Glutamatergic neuron (in vitro differentiated cells): ENCODE measurements around the gene DMRT3. TPM values are rescaled to one million over a fixed set of nuclear protein-coding genes. Genes with fewer than 3 reads are reported as not detected.

Experiments
- DNase-seq: peaks from one replicate; pipeline ENCODE4 v3.0.0; 2022
- H3K27ac Mint-ChIP-seq: one replicate; pipeline ENCODE4 v1.8.0; 2020; ENCODE audit warnings: mild to moderate bottlenecking, mixed read lengths, inconsistent platforms; ENCODE audit not compliant: unreplicated experiment
- H3K27me3 Mint-ChIP-seq: one replicate; pipeline ENCODE4 v1.8.0; 2020; ENCODE audit warnings: mild to moderate bottlenecking, moderate library complexity, mixed read lengths, inconsistent platforms; ENCODE audit not compliant: unreplicated experiment
- H3K36me3 Mint-ChIP-seq: one replicate; pipeline ENCODE4 v1.8.0; 2020; ENCODE audit warnings: mild to moderate bottlenecking, mixed read lengths, inconsistent platforms; ENCODE audit not compliant: unreplicated experiment
- H3K4me1 Mint-ChIP-seq: one replicate; pipeline ENCODE4 v1.8.0; 2020; ENCODE audit warnings: mild to moderate bottlenecking, low read depth, mixed read lengths, inconsistent platforms; ENCODE audit not compliant: unreplicated experiment
- H3K4me3 Mint-ChIP-seq: one replicate; pipeline ENCODE4 v1.8.0; 2020; ENCODE audit warnings: mild to moderate bottlenecking, mixed read lengths, inconsistent platforms; ENCODE audit not compliant: unreplicated experiment
- H3K9me3 Mint-ChIP-seq: one replicate; pipeline ENCODE4 v1.8.0; 2020; ENCODE audit warnings: mild to moderate bottlenecking, moderate library complexity, mixed read lengths, inconsistent platforms; ENCODE audit not compliant: unreplicated experiment
- CTCF ChIP-seq: fragments of 200-600 bp; sonication (generic); IDR thresholded peaks from one replicate; pipeline ENCODE4 v1.5.0; 2021; ENCODE audit not compliant: partially characterized antibody, unreplicated experiment
- total RNA-seq: library from RNA; stranded (reverse); fragmentation: NEBNext Ultra II Directional; extraction: Animal tissue kit (Norgen Biotek cat#: 25700); gene quantifications from one replicate; pipeline ENCODE4 v1.2.1, GENCODE V29; 2021; ENCODE audit not compliant: unreplicated experiment

The DMRT3 gene
- total RNA-seq, 1 donor from 2014 or later: 1.7 TPM

GRCh38 chr9:1031951-1032601 is 55.6 kb downstream of the DMRT3 start:
- Mint-ChIP-seq H3K4me3 (no peak overlapping the region), H3K27ac (no peak overlapping the region), H3K4me1 (peaks cover 8% of the 10 kb centered on the region), H3K36me3 (no peaks in the 10 kb centered on the region), H3K27me3 (peaks cover 4% of the 10 kb centered on the region), H3K9me3 (no peaks in the 10 kb centered on the region)
- no peak for DNase-seq
- TF ChIP-seq CTCF: no peak

- no peaks in the 10 kb centered on the region for H3K9me3 Mint-ChIP-seq
- H3K27me3 Mint-ChIP-seq: peaks cover 5% of the 10 kb centered on the region
- H3K36me3 Mint-ChIP-seq: no peaks in the 10 kb centered on the region
- H3K27ac Mint-ChIP-seq: no peak overlapping the region
- peaks cover 6% of the 10 kb centered on the region for H3K4me1 Mint-ChIP-seq
- DNase-seq: no peak
- TF ChIP-seq CTCF: no peak
- no peak overlapping the region for H3K4me3 Mint-ChIP-seq
Observed at GRCh38 chr9:1034271-1034670, 57.8 kb downstream of the DMRT3 start.

- H3K9me3 Mint-ChIP-seq: peaks cover 2% of the 10 kb centered on the region
- no peaks in the 10 kb centered on the region for H3K4me1 Mint-ChIP-seq
- peaks cover 6% of the 10 kb centered on the region for H3K27me3 Mint-ChIP-seq
- no peak for TF ChIP-seq CTCF
- no peak overlapping the region for H3K4me3 Mint-ChIP-seq
- H3K36me3 Mint-ChIP-seq: no peaks in the 10 kb centered on the region
- no peak for DNase-seq
- no peak overlapping the region for H3K27ac Mint-ChIP-seq
Observed at GRCh38 chr9:1039589-1039988, 63.1 kb downstream of the DMRT3 start.

Other genes starting within 250 kb of the DMRT3 start
- gene DMRT1, start 135.0 kb upstream of the DMRT3 start, total RNA-seq: 0.25 TPM
- gene DMRT2, start 73.7 kb downstream of the DMRT3 start, total RNA-seq: 0.56 TPM